ENCODE measurements around the gene COG5.

COG5 gene

GRCh38 chr7:107404740-107405537 lies 158.8 kb downstream of the COG5 start:
- no peaks in the 10 kb centered on the region for H3K36me3 ChIP-seq (ENCODE audit: control insufficient read depth, insufficient read depth, low read length)
- H3K4me1 ChIP-seq: no peaks in the 10 kb centered on the region
- H3K4me2 ChIP-seq (ENCODE audit: low read length): no peak overlapping the region
- no peak overlapping the region for H2AFZ ChIP-seq
- H3K9ac ChIP-seq: no peak overlapping the region
- H3K27me3 ChIP-seq (ENCODE audit: control insufficient read depth, insufficient read depth, low read length): no peaks in the 10 kb centered on the region
- no peak overlapping the region for H3K27ac ChIP-seq
- no peaks in the 10 kb centered on the region for H3K9me3 ChIP-seq (ENCODE audit: control insufficient read depth, low read length)
- no peak overlapping the region for H3K4me3 ChIP-seq (ENCODE audit: low read depth, low read length)
- no peaks in the 10 kb centered on the region for H3K79me2 ChIP-seq
- no peak for TF ChIP-seq CTCF (IDR thresholded peaks at IDR 0.05)

GRCh38 chr7:107398161-107398560 lies 165.6 kb downstream of the COG5 start:
- Histone ChIP-seq H3K4me3 (ENCODE audit: low read depth, low read length) (no peak overlapping the region), H3K9me3 (ENCODE audit: control insufficient read depth, low read length) (no peaks in the 10 kb centered on the region), H3K9ac (no peak overlapping the region), H3K4me2 (ENCODE audit: low read length) (no peak overlapping the region), H3K4me1 (no peaks in the 10 kb centered on the region), H3K27me3 (ENCODE audit: control insufficient read depth, insufficient read depth, low read length) (no peaks in the 10 kb centered on the region), H3K36me3 (ENCODE audit: control insufficient read depth, insufficient read depth, low read length) (no peaks in the 10 kb centered on the region), H3K79me2 (peaks cover 2% of the 10 kb centered on the region), H3K27ac (no peak overlapping the region), H2AFZ (no peak overlapping the region)
- TF ChIP-seq CTCF (IDR thresholded peaks at IDR 0.05): no peak

- Histone ChIP-seq H3K9me3 (ENCODE audit: control insufficient read depth, low read length) (no peaks in the 10 kb centered on the region), H3K27ac (no peak overlapping the region), H3K4me3 (ENCODE audit: low read depth, low read length) (no peak overlapping the region), H3K27me3 (ENCODE audit: control insufficient read depth, insufficient read depth, low read length) (no peaks in the 10 kb centered on the region), H2AFZ (no peak overlapping the region), H3K4me1 (no peaks in the 10 kb centered on the region), H3K4me2 (ENCODE audit: low read length) (no peak overlapping the region), H3K9ac (no peak overlapping the region), H3K36me3 (ENCODE audit: control insufficient read depth, insufficient read depth, low read length) (no peaks in the 10 kb centered on the region), H3K79me2 (peaks cover 2% of the 10 kb centered on the region)
- no peak for TF ChIP-seq CTCF (IDR thresholded peaks at IDR 0.05)
Measured at GRCh38 chr7:107396990-107397389, 166.7 kb downstream of the COG5 start.

- no peak overlapping the region for H3K9ac ChIP-seq
- H3K4me3 ChIP-seq (ENCODE audit: low read depth, low read length): no peak overlapping the region
- H3K27ac ChIP-seq: no peak overlapping the region
- H3K4me1 ChIP-seq: no peaks in the 10 kb centered on the region
- H3K36me3 ChIP-seq (ENCODE audit: control insufficient read depth, insufficient read depth, low read length): no peaks in the 10 kb centered on the region
- H3K9me3 ChIP-seq (ENCODE audit: control insufficient read depth, low read length): no peaks in the 10 kb centered on the region
- H3K79me2 ChIP-seq: peaks cover 5% of the 10 kb centered on the region
- TF ChIP-seq CTCF (IDR thresholded peaks at IDR 0.05): no peak
- H3K27me3 ChIP-seq (ENCODE audit: control insufficient read depth, insufficient read depth, low read length): no peaks in the 10 kb centered on the region
- H2AFZ ChIP-seq: no peak overlapping the region
- no peak overlapping the region for H3K4me2 ChIP-seq (ENCODE audit: low read length)
Measured at GRCh38 chr7:107396081-107396480, 167.6 kb downstream of the COG5 start.

GRCh38 chr7:107394831-107395230 lies 168.9 kb downstream of the COG5 start:
- H3K79me2 ChIP-seq: peaks cover 5% of the 10 kb centered on the region

More at GRCh38 chr7:107394831-107395230, 168.9 kb downstream of the COG5 start:
- H2AFZ ChIP-seq: no peak overlapping the region
- no peak overlapping the region for H3K27ac ChIP-seq
- no peak for TF ChIP-seq CTCF (IDR thresholded peaks at IDR 0.05)
- no peaks in the 10 kb centered on the region for H3K4me1 ChIP-seq
- H3K36me3 ChIP-seq (ENCODE audit: control insufficient read depth, insufficient read depth, low read length): no peaks in the 10 kb centered on the region
- H3K4me3 ChIP-seq (ENCODE audit: low read depth, low read length): no peak overlapping the region
- no peaks in the 10 kb centered on the region for H3K27me3 ChIP-seq (ENCODE audit: control insufficient read depth, insufficient read depth, low read length)
- H3K4me2 ChIP-seq (ENCODE audit: low read length): no peak overlapping the region
- no peak overlapping the region for H3K9ac ChIP-seq
- no peaks in the 10 kb centered on the region for H3K9me3 ChIP-seq (ENCODE audit: control insufficient read depth, low read length)

Measured in parathyroid adenoma (tissue), 2 donors.